NK-92 (cell line): ENCODE results near the gene COL23A1.

Source experiments
- DNase-seq: peaks from one replicate; lab custom pipeline; 2025; ENCODE audit not compliant: unreplicated experiment; lab: John Stamatoyannopoulos, UW

COL23A1 gene

GRCh38 chr5:178557416-178557815, 32.8 kb downstream of the COL23A1 start:
- DNase-seq = no peak

DNA sequence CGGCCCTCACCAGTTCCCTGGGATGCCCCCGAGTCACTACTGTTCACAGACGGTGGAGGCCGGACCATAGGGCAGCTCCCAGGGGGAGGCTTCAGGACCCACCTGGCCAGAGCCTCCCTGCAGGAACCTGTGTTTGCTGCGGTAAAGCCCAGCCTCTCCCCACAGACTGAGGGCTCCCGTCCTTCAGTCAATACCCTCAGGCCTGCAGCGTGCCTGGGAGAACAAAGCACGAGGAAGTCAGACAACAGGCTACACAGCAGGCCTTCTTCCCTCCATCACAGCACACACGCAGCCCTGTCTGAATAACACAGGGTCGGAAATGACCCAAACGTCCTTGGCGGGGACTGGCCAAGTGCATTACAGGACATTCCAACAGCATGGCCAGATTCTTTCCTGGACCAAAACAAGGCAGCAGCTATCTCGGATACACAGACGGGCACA, 34.4 kb downstream of the COL23A1 start:
- DNase-seq = no peak

GRCh38 chr5:178555005-178555404, 35.2 kb downstream of the COL23A1 start:
- no peak for DNase-seq

GRCh38 chr5:178554311-178554710, 35.9 kb downstream of the COL23A1 start:
- DNase-seq = no peak

GRCh38 chr5:178553517-178553916, 36.7 kb downstream of the COL23A1 start:
- no peak for DNase-seq

DNA sequence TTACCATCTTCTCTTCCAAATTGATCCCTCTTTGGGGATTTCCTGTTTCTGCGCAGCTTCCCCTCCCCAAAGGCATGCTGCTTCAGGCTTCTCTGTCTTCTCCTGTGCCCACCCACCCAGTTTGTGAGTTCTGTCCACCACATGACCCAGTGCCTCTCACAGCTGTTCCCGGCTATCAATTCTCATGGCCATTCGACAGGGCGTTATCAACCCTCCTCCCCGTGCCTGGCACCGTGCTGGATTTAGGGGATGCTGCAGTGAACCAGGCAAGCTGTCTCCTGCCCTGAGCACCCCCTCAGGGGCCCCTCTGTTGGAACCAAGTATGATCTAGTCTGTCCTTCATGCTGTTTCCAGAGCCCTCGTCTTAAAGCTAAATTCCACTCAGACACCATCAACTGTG, 38.7 kb downstream of the COL23A1 start:
- DNase-seq = no peak

- DNase-seq = no peak
Observed at GRCh38 chr5:178551059-178551458, 39.1 kb downstream of the COL23A1 start.

DNA sequence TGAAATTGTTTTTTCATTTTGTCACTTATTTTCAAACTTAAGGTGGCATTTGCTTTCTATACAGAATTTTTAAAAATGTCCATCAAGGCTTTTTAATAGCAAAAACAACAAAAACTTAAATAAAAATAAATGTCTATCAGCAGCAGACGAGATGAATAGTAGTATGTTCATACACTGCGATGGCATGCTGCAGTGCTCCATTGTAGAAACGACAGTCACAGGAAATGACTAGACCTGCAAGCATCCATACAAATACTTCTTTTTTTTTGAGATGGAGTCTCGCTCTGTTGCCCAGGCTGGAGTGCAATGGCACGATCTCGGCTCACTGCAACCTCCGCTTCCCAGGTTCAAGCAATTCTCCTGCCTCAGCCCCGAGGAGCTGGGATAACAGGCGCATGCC, 41.4 kb downstream of the COL23A1 start:
- DNase-seq = no peak

DNA sequence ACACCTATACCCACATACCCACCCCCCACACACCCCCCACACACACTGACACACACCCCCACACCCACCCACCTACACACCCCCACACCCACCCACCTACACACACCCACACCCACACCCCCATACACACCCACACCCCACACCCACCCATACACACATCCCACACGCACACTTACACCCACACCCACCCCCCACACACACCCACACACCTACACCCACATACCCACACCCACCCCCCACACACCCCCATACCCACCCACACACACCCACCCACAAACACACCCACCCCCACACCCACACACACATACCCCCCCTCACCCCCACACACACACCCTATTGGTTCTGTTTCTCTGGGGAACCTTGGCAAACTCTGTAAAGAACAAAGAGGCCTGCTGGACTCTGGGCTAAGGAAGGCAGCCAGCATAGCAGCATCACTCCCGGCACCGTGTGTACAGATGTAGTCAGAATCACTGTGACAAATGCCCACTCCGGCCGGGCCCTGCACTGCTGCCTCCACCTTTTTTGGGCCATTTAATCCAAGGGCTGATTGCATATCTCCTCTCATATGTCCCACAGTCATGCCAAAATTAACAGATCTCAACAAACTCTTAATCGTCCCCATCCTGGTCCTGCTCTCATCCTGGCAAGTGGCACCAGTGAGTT, 42.3 kb downstream of the COL23A1 start:
- DNase-seq = no peak

GRCh38 chr5:178547052-178547666, 43.0 kb downstream of the COL23A1 start:
- DNase-seq = no peak

DNA sequence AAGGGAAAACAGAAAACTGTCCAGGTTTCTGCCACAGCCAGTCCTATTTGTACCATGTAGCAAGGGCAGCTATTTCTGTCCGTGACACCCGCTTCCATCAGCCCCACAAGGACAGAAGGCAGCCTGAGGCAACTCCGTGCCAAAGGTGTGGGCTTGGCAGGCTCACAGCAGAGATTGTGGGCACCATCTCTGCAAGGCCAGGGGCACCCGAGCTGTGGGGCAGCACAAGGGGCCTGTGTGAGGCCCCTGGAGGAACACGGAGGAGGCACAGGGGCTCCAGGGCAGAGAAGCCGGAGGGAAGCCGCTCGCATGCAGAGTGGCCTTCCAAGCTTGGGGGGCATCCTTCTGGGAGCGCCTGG, 43.5 kb downstream of the COL23A1 start:
- DNase-seq = no peak

GRCh38 chr5:178545941-178546674, 44.1 kb downstream of the COL23A1 start:
- DNase-seq = no peak

GRCh38 chr5:178545176-178545575, 45.0 kb downstream of the COL23A1 start:
- DNase-seq = no peak

DNA sequence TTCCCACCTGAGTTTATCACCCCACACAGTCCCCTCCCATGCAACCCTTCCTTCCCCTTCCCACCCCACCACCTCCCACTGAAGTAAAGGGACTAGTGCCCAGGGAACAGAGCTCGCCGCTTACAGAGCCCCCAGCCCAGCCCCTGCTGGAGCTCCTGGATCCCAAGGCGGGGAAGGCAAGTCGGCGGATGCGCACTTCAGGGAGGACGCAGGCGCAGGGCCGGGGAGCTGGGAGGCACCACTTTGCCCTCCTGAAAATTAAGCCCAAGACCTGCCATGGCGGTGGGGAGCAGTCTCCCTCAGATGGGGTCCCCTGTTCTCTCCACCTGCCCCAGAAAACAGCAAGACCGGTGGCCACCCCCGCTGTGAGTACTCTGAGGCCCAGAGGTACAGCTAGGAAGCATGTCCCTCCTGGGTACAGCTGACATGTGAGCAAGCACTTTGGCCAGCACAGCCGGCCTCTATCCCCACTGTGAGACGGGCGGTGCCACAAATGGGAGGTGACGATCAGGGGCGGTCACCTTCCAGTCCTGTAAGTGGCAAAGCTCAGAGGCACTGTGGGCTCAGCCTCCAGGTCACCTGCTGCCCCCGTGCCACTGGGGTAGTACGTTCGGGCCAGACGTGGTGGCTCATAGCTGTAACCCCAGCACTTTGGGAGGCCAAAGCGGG, 45.9 kb downstream of the COL23A1 start:
- DNase-seq = no peak

DNA sequence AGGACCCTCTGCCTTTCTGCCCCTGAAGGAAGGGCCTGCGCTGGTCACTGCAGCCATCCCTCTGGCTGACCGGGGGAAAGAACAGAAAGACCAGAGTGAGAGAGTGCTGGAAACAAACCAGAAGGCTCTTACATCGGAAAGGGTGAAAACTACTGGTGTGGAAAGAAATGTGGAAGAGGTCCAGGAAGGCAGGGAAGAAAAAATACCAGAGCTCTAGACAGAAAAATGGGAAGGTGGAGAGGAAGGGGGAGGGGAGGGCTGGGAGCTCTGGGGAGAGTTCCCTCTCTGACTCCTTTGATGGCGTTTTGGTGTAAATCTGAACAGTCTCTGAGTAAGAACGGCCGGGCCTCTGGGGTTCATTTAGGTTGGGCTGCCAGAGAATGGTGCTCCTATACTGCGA, 47.7 kb downstream of the COL23A1 start:
- no peak for DNase-seq

GRCh38 chr5:178540526-178540925, 49.7 kb downstream of the COL23A1 start:
- DNase-seq = no peak

DNA sequence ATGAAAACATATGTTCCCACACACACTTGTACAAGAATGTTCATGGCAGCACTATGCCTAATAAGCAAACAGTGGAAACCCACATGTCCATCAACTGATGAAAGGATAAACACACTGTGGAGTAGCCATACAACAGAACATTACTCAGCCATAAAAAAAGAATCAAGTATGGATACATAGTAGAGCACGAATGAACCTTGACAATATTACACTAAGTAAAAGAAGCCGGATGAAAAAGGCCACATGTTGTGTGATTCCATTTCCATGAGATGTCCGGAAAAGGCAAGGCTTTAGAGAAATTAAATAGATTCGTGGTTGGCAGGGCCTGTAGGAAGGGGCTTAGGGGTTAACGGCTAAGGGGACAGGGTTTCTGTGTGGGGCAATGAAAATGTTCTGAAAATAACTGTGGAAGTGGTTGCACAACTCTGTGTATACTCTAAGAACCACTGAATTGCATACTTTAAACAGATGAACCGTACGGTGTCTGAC, 51.4 kb downstream of the COL23A1 start:
- DNase-seq = no peak

DNA sequence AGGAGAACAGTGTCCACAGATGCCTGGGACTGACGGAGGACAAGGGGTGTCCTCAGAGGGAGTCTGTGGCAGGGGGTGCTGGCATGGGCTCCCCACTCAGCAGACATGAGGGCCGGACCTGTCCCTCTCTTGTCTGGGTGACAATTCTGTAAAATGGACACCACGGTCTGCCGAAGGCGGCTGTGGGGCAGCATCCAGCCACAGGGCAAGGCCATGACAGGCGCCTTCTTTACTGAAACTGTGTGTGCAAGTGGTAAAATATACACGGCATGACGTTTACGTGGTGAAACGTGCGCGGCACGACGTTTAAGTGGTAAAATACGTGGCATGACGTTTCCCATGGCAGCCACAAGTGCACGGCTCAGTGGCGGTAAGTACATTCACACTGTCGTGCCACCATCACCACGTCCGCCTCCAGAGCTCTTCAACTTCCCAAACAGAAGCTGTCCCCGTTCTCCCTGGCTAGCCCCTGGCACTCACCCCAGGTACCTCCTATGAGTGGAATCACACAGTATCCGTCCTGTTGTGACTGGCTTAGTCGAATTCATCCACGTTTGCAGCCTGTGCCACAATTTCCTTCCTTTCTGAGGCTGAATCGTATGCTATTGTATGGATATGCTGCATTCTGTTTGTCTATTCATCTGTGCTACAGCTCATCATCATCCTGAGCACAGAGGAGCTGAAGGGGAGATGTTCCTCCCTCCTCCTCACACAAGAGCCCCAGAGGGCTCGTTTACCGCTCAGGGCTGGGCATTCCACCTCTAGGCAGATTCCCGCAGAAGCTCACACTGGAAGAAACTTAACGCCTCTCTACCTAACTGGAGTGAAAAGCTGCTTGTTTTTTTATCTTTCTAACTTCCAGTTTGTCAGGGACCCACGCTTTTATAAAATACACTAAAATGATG, 52.5 kb downstream of the COL23A1 start:
- no peak for DNase-seq

GRCh38 chr5:178536541-178537466, 53.4 kb downstream of the COL23A1 start:
- no peak for DNase-seq
